Measurements from ENCODE around the gene CD86. TPM values are rescaled to one million over a fixed set of nuclear protein-coding genes. Genes with fewer than 3 reads are reported as not detected.

Gene CD86
- total RNA-seq, 2 experiments from 2014 or later = 0.69 to 1.4 TPM

DNA sequence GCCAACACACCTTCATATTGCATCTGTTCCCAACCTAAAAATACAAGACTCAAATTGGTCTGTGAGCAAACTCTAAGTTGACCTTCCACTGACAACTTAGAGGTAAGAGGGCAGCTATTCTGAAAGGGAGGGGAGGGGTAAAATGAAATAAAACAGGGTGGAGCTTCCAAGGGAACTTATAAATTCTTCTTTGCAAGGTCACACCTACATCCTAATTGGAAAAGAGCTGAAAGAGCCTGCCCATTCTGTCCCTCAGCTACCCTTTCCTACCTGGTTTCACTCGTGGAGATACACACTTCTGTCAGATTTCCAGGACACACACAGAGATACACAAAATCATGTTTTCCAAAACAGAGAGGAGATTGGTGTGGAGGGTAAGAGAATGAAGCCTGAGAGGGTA is 34.1 kb upstream of the CD86 start:
- H3K27me3 ChIP-seq (ENCODE audit: control insufficient read depth in 1 of 2, insufficient read depth in 2 of 2, low read length in 2 of 2) = peaks cover 10 to 41% of the 10 kb centered on the region in 2 experiments
- H3K9me3 ChIP-seq (ENCODE audit: control insufficient read depth in 1 of 2, insufficient read depth in 1 of 2, low read length in 2 of 2) = peaks cover 0 to 6% of the 10 kb centered on the region in 2 experiments
- Mint-ChIP-seq H3K36me3 (ENCODE audit: low read depth) (no peaks in the 10 kb centered on the region), H3K4me1 (ENCODE audit: low read depth) (peaks cover 4% of the 10 kb centered on the region), H3K4me3 (no peak overlapping the region), H3K9me3 (no peaks in the 10 kb centered on the region), H3K27me3 (peaks cover 64% of the 10 kb centered on the region), H3K27ac (no peak overlapping the region)
- TF ChIP-seq, protein P1, sequence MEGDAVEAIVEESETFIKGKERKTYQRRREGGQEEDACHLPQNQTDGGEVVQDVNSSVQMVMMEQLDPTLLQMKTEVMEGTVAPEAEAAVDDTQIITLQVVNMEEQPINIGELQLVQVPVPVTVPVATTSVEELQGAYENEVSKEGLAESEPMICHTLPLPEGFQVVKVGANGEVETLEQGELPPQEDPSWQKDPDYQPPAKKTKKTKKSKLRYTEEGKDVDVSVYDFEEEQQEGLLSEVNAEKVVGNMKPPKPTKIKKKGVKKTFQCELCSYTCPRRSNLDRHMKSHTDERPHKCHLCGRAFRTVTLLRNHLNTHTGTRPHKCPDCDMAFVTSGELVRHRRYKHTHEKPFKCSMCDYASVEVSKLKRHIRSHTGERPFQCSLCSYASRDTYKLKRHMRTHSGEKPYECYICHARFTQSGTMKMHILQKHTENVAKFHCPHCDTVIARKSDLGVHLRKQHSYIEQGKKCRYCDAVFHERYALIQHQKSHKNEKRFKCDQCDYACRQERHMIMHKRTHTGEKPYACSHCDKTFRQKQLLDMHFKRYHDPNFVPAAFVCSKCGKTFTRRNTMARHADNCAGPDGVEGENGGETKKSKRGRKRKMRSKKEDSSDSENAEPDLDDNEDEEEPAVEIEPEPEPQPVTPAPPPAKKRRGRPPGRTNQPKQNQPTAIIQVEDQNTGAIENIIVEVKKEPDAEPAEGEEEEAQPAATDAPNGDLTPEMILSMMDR (IDR thresholded peaks at IDR 0.05) = no peak
- ATAC-seq (ENCODE audit: poor library complexity) = no peak
- H3K4me3 ChIP-seq (ENCODE audit: low read length) = no peak overlapping the region
- ChIA-PET CTCF (no interaction called here), POLR2A (no interaction called here)
- no peak for DNase-seq
- H3K4me1 ChIP-seq (ENCODE audit: insufficient read depth, low read length) = peaks cover 4% of the 10 kb centered on the region
- no peaks in the 10 kb centered on the region for H3K36me3 ChIP-seq (ENCODE audit: insufficient read depth, low read length)
- intact Hi-C loops (cut with DNase I, micrococcal nuclease) = no loop called here
- no peak overlapping the region for H3K27ac ChIP-seq (ENCODE audit: low read depth in 1 of 2, low read length in 2 of 2)

DNA sequence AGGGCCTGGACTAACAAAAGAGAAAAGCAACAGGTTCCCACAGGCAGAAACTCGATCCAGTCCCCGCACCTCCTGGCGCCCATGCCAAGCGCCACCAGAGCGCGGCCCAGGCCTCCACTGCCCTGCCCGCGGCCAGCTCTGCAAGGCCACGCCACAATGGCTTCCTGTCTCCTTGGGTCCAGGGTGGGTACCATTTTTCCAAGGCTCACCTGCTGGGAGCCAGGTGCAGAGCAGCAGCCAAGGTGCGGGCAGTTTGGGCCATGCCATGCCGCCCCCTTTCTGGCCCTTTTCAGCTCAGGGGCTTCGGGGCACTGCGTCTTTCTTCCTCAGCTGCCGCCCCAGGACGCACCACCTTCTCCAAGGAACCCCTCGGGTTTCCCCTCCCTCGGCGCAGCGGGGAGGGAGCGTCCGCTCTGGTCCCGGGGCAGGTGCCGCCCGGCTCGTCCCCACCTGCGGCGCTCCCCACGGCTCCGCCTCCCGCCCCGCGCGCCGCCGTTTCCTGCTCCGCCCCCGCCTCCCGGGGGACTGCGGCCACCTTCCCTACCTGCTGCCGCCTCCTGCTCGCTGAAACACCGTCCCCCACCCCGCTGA is 33.3 kb upstream of the CD86 start, which contains the start of gene ILDR1:
TSS of gene ILDR1 (minus strand) at position 437 of the 591 bp plus-strand sequence. CDS start at position 267, 170 bp downstream.
- TF ChIP-seq, protein P1 (IDR thresholded peaks at IDR 0.05) = no peak
- Histone ChIP-seq H3K27ac (ENCODE audit: low read depth in 1 of 2, low read length in 2 of 2) (no peak within 1 kb of the TSS), H3K27me3 (ENCODE audit: control insufficient read depth in 1 of 2, insufficient read depth in 2 of 2, low read length in 2 of 2) (peaks cover 7 to 37% of the 10 kb centered on the region in 2 experiments), H3K36me3 (ENCODE audit: insufficient read depth, low read length) (no peaks in the 10 kb centered on the region), H3K4me1 (ENCODE audit: insufficient read depth, low read length) (peaks cover 4% of the 10 kb centered on the region), H3K9me3 (ENCODE audit: control insufficient read depth in 1 of 2, insufficient read depth in 1 of 2, low read length in 2 of 2) (peaks cover 0 to 6% of the 10 kb centered on the region in 2 experiments), H3K4me3 (ENCODE audit: low read length) (peak within 1 kb of the TSS; percentile 24)
- intact Hi-C loops (cut with DNase I, micrococcal nuclease) = no loop called here
- Mint-ChIP-seq H3K36me3 (ENCODE audit: low read depth) (no peaks in the 10 kb centered on the region), H3K9me3 (no peaks in the 10 kb centered on the region), H3K27ac (no peak within 1 kb of the TSS), H3K4me1 (ENCODE audit: low read depth) (peaks cover 4% of the 10 kb centered on the region), H3K4me3 (peak within 1 kb of the TSS; percentile 34), H3K27me3 (peaks cover 56% of the 10 kb centered on the region)
- peak in 1 of 14 experiments; percentile 3 for DNase-seq
- POLR2A ChIA-PET = no interaction called here
- peak; percentile 41 for ATAC-seq (ENCODE audit: poor library complexity)
- CTCF ChIA-PET = no interaction called here

GRCh38 chr3:122023335-122023910 is 31.7 kb upstream of the CD86 start:
- POLR2A ChIA-PET = no interaction called here
- ATAC-seq (ENCODE audit: poor library complexity) = no peak
- H3K36me3 Mint-ChIP-seq (ENCODE audit: low read depth) = no peaks in the 10 kb centered on the region
- intact Hi-C loops (cut with DNase I, micrococcal nuclease) = no loop called here
- Histone ChIP-seq H3K27ac (ENCODE audit: low read depth in 1 of 2, low read length in 2 of 2) (no peak overlapping the region), H3K4me3 (ENCODE audit: low read length) (no peak overlapping the region), H3K27me3 (ENCODE audit: control insufficient read depth in 1 of 2, insufficient read depth in 2 of 2, low read length in 2 of 2) (peaks cover 7 to 36% of the 10 kb centered on the region in 2 experiments), H3K36me3 (ENCODE audit: insufficient read depth, low read length) (no peaks in the 10 kb centered on the region), H3K4me1 (ENCODE audit: insufficient read depth, low read length) (peaks cover 4% of the 10 kb centered on the region), H3K9me3 (ENCODE audit: control insufficient read depth in 1 of 2, insufficient read depth in 1 of 2, low read length in 2 of 2) (peaks cover 0 to 6% of the 10 kb centered on the region in 2 experiments)
- no peaks in the 10 kb centered on the region for H3K9me3 Mint-ChIP-seq
- no peak overlapping the region for H3K4me3 Mint-ChIP-seq
- TF ChIP-seq, protein P1 (IDR thresholded peaks at IDR 0.05) = no peak
- H3K27me3 Mint-ChIP-seq = peaks cover 44% of the 10 kb centered on the region
- DNase-seq = no peak
- no peak overlapping the region for H3K27ac Mint-ChIP-seq
- peaks cover 4% of the 10 kb centered on the region for H3K4me1 Mint-ChIP-seq (ENCODE audit: low read depth)
- CTCF ChIA-PET = no interaction called here

Data from CD4-positive, alpha-beta T cell (primary cell).